HG02840 (cell line): ENCODE measurements around the gene PDGFC.
"Not testable (repeated sequence)": the region's sequence is repeated elsewhere in the genome, so short reads cannot be mapped to it uniquely, and the experiment has no call there.

Source experiments
- ATAC-seq: cut with Tn5 transposase; IDR thresholded peaks from one replicate; pipeline ENCODE4 v1.9.1; 2021; ENCODE audit warnings: mild to moderate bottlenecking, moderate library complexity, moderate number of reproducible peaks; ENCODE audit not compliant: unreplicated experiment, low FRiP score

PDGFC gene

DNA sequence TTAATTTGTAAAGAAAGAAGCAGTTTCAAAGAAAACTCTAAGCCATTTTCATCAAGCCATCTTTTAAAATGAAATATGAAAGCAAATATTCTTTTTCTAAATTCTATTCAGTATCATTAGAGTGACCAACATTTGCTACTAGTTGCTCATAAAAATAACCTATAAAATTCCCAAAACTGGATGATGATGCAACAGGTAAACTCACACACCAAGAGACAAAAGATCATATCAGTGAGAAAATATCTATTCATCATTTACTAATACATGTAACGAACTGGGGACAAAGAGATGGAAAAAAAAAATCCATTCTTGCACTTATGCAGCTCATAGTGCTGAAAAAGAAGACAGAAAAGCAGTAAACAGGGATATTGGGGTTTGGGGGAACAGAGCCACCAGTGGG, 48.1 kb downstream of the PDGFC start:
- ATAC-seq, result no peak

DNA sequence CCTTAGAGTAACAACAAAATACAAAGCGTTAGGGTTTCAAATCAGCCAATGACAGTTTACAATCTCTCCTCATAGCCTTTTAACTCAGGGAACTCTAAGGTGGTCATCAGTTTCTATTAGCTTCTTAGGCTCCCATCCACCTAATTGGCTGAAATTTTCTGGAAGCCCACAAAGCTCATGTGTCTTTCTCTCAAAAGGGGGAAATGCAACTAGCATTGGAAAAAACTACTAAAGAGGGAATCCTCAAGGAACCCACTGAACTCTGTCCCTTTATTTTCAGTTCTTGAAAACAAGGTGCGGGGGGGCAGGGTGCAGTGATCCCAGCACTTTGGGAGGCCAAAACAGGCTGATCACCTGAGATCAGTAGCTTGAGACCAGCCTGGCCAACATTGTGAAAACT, 56.4 kb downstream of the PDGFC start:
- ATAC-seq, result no peak

DNA sequence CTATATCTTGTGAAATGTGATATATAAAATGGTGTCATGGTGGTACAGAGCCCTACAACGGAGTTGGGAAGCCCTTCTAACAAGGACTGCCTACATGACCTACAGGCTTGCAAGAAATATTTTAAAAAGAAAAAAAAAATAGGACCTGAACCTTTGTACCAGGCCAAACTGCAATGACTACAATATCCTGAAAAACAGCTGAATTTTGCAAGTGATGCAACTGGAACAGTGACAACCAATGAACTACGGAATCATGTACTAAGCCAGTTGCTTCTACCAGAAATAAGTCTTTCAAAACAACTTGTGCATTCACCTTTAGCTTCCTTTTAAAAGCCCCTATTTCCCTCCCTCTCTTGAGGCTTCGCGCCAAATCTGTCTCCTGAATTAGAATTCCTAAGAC, 58.4 kb downstream of the PDGFC start:
- ATAC-seq, result no peak

DNA sequence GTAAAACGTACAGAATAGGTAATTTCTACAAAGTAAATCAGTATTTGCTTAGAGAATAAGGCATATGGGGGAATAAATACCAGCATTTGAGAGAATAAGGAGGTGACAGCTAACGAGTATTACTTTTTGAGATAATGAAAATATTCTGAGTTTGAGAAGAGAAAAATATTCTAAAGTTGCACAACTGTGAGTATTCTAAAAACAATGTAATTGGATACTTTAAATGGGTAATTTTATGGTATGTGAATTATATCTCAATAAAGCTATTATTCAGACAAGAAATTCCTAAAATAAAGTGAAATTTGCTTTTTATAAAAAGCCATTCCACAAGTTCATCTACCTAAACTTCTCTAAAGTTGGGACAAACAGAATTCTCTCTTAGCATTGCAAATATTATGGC, 62.6 kb downstream of the PDGFC start:
- ATAC-seq, result no peak

DNA sequence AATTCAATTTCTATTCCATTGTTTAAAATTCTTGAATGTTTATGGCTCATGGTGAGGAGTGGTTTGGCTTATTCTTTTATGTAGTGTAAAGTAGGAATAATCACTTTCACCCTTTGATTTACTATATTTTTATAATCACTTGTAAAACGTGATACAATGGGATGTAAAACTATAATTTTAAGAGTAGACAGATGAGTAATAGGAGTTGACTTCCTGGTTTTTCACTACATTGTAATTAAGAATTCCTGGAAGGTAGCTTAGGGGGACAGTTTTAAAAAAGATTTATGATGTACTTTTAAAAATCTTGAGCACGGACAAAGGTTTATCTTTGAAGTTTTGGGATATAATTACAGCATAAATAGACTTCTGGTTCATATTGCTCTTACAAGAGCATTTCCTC, 65.3 kb downstream of the PDGFC start:
- no peak for ATAC-seq

DNA sequence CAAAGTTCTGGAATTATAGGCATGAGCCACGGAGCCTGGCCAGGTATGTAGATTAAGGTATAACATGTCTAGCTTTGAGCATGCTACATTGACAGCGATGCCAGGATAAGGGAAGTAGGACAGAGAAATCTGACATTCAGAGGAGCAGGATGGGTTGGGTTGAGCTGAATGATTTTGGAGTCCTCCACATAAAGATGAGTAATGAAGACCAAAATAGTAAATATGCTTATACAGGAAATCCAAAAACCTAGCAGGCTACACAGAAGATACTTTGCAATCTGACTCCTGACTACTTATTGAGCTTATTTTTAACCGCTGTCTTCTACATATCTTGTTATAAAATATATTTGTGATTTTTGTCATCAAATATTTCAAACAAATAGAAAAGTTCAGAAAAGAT, 69.7 kb downstream of the PDGFC start:
- no peak for ATAC-seq

DNA sequence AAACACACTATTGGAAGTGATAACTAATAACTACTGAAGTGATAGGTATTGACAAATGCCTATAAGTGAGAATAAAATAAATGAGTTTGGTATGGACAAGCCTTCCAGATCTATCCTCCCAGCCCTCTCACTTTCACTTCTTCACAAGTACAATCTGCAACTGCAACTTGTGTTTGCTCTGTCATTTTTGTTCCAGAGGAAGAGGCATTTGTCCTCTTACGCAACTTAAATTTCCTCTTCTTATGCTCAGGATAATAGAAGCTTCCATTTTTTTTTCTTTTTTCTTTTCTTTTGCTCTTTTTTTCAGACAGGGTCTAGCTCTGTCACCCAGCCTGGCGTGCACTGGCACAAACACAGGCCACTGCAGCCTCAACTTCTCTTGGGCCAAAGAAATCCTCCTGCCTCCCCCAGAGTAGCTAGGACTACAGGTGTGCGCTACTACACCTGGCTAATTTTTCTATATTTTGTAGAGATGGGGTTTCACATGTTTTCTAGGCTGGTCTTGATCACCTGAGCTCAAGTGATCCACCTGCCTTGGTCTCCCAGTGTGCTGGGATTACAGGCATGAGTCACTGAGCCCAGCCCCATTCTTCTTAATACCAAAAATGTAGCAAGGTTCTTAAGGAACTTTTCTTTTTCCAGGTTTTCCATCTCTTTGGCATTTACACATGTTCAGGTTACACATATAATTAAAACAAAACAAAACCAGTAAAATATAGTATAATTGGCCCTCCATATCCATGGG, 73.1 kb downstream of the PDGFC start:
- ATAC-seq, result no peak

DNA sequence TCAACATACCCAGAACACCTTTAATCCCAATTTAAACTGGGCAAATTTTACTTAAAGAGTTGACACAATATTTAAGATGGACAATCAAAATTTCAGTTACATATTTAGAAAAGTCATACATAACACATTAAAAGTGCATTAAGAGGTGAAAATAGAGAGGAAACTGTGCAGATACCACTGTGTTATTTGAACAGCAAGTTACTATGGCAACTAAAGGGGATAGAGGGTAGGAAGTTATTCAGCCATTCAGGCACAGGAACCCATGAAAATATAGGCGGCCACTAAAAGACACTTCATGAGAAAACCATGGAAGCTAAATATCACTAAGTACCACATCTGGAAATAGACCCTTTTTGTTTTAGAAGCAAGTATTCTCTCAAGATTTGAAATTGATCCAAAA, 75.1 kb downstream of the PDGFC start:
- no peak for ATAC-seq

DNA sequence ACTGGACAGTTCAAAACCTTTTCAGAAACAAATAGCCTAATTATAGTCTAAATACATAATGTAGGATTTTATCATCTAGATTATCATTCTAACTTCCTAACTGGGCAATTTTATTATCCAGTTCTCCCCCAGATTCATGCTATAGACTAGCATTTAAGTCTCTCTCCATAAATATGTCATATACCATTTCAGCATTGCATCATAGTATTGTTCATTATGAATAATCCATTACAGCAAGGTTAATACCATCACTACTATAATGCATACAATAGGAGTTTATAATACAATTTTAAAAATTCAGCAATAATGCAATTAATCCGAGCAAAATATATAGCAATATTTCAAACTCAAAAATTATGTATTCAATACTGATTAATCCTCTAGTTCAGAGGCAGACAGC, 77.4 kb downstream of the PDGFC start:
- no peak for ATAC-seq

DNA sequence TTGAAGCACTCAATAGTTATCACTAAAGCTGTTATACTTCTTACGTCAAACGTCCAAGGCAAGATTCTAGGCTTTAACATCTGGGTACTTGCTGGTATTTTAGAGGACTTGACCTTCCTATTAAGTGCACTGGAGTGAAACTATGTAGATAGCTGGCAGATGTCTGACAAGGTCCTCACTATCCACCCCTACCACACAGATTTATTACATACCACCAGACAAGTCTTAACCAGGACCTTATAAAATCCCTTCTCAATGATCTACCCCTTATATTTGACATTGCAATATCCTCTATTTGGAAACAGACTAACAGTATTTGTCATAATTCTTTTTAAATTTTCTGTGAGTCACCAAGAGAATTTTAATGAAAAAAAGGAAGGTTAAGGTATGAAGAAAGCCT, 78.8 kb downstream of the PDGFC start:
- no peak for ATAC-seq

DNA sequence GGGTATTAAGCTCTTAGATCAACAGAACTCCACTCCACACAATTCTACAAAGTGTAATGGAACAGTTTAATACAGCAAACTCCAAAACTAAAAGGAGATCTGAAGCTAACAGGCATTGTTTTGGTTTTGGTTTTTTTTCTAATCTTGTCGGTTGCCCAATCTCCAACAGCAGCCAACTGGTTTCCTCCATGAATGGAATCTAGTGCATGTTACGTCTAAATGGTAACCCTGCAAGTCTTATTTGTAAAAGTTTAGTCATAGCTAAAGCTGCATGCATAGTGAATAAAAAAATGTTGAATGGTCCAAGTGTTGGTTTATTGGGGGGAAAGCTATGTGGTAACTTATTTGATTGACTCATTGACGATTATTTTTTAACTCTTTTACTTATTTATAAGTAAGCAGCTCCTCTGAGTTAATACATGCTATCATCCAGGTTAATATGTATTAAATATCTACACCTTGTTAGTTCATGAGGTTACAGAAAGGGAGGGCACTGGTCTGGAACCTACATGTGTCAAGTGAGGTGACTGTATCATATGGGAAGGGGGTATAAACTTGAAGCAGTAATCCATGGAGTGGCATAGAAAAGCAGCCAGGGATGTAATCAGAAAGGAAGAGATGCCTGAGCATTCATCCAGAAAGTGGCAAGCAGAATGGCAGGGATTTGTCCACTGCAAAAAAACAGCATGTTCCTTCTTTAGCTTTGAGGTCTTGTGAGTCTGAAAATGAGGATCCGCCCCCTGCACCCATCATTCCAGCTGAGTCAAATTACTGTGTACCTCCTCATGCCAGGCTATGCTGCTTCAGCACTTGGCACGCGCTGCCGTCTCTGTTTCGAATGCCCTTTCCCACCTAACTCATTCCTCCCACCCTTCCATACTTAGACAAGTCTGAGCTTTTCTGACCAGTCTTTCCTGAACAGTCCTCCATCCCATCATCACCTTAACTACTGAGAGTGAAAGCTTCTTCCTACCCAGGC, 81.7 kb downstream of the PDGFC start:
- no peak for ATAC-seq

DNA sequence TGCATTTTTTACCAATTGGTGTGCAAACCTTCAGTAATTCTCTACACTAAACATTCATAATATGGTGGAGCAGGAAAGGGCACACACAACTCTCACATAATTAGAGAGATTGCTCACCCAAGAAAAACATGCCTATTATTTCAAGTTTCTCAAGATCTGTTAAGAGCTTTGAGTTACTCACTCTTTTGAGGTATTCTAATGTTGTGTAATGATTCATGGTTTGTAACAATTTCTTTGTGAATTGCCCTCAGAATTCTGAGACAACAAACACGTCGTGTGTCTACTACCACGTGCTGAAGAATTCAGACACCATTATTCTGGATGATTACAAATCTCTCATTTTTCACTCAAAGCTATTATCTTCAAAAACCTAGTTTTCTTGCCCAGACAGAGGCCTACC, 82.8 kb downstream of the PDGFC start:
- ATAC-seq, result no peak

DNA sequence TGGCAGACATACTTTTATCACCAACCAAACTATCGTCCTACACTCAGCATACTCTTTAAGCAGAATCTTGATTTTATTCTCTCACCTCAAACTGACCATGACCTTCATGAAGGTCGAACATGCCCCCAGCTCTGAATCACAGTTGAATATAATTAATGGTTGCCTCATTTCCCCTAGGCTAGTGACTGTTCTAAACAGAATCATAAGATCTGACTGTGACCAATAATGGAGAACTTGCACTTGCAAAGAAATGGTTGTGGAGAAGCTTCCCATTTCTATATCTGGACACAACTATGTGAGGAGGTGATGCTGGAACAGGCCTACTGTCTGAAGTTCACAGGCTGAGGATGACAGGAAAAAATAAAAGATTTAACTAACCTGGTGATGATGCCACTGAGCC, 85.1 kb downstream of the PDGFC start:
- ATAC-seq, result no peak

DNA sequence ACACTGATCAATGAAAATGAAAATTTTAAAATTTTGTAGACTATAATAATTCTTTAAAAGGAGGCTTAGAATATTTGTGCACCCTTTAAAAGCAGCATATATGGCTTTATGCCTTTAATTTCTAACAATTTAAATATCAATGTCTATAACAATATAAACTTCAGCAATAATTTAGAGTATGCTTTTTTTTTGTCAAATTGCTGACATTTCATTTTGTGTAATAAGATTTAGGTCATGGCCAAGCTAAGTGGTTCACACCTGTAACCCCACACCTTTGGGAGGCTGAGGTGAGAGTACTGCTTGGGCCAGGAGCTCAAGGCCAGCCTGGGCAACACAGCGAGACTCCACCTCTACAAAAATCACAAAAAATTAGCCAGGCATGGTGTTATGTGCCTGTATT, 86.2 kb downstream of the PDGFC start:
- ATAC-seq, result no peak

DNA sequence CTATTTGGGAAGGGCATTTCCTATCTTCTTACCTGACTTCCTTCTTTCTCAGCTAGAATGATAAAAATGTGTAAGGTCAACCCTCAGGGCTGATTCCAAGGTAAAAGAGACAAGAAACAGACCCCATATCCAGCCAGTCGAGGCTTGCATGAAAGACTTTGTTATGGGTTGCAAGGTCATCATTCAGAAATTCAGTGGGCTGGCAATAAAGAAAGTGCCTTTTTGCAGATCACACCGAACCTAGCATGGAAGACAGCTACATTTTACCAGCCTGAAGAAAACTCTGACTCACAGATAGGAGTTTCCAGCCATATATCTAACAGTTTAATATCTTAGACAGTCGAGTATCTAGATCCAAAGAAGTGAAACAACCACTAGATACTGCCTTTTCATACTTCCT, 87.4 kb downstream of the PDGFC start:
- no peak for ATAC-seq

DNA sequence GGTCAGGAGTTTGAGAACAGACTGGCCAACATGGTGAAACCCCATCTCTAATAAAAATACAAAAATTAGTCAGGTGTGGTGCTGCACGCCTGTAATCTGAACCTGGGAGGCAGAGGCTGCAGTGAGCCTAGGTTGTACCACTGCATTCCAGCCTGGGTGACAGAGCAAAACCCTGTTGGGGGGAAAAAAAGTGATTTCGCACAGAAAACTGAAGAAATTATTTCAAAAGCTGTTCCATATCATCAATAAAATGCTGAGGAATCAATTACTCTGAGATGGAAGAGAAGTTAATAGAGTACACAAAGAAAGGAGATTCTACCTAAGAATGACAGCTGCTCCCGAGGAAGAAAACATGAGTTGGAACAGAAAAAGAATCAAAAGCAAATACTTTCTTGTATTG, 95.9 kb downstream of the PDGFC start:
- no peak for ATAC-seq

DNA sequence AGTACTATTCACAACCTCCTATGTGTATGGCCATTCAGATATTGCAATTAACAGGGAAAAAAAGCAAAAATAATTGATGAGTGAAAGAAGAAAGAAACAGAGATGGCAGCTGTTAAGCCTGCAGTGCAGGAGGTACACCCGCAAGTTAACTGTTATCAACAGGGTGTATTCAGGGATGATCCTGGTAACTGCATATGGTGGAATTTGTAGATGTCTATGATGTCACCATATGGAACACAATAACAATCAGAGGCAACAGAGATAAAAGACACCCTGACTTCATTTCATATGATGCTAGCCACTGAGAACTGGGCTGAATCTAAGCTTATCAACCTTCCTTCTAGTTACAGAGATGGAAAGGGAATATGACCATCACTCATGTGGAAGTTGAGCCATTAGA, 96.5 kb downstream of the PDGFC start:
- ATAC-seq, result no peak

DNA sequence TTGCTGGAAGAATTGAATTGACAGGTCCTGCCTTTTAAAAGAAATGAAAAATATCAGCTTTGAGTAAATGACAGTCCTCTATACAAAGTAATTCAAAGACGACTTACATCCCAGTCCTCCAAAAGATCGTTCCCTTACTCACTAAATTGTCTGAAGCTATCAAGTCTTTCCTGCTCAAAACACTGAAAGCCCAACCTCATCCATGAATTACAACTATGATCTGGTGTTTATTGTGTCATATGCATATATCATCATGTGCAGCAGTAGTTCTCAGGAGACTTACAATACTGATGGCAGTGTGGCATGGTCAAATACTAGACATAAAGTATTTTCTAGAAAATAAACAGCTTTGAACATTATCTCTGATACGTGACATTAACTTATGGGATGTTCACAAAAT, 97.8 kb downstream of the PDGFC start:
- ATAC-seq, result no peak

DNA sequence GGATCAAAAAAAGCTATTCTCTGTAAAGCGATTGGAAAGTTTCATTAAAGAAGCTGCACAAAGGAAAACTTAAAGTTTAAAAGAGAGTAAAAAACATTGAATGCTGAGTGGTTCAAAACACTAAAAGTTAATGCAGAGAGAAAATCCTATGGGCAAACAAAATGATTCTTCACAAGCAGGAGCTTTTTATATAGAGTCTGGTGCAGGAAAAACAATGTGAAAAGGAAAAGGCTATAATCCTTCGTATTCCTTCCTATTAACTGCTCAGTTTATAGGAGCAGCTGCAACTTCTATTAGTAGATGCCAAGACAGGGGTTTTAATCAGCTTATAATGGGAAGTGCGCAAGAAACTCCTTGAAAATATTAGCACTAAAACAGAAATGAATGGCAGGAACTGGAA, 100.7 kb downstream of the PDGFC start:
- ATAC-seq, result no peak

DNA sequence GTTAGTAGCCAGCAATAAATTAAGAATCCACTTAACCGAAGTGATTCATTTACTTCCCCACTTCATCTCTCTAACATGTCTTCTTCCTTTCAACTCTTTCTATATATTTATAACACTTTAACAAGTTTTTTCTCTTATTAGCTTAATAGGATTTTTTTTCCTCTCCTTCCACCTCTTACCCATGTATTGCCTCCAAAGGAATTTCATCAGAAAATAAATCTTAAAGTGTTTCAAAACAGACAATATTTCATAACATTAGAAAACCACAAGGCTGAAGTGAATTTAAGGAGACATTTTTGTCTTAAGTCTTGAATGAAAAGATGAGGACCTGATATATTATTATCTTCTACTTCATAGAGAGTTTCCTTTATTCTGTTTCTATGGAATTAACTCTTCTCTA, 101.5 kb downstream of the PDGFC start:
- no peak for ATAC-seq

DNA sequence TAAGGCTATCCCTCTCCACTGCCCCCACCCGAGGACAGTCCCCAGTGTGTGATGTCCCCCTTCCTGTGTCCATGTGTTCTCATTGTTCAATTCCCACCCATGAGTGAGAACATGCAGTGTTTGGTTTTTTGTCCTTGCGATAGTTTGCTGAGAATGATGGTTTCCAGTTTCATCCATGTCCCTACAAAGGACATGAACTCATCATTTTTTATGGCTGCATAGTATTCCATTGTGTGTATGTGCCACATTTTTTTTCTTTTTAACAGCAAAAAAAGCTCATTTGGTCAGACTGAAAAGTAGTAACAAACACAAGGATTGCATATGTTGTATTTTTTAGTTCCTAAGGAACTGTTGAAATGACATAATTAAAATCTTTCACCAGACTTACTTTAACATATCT, 105.5 kb downstream of the PDGFC start:
- ATAC-seq, result not testable (repeated sequence)

DNA sequence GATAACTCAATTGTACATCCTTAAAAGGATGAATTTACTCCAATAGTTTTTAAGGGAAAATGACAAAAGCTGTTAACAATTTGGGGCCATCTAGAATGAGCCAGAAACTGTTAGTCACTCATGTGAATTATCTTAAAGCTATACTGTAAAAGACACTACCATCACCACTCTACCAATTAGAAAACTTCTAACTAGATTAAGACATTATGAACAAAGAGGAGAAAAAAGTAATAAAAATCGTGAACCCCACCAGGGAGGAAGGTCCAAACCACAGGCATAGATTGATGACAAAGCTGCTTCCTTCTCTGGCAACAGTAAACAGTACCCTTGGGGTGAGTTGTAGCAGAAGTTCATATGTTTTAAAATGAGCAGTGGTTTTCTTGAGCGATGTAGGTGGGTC, 106.1 kb downstream of the PDGFC start:
- ATAC-seq, result no peak
